UCSD-AML1 (cell line): Measurements from ENCODE around the gene TDRD3.
A peak's percentile ranks its signal among the peaks of the same experiment; 100 is the strongest.
"Not testable (repeated sequence)": the region's sequence is repeated elsewhere in the genome, so short reads cannot be mapped to it uniquely, and the experiment has no call there.

Source experiments
- DNase-seq: peaks from one replicate; lab custom pipeline; 2025; ENCODE audit not compliant: unreplicated experiment; lab: John Stamatoyannopoulos, UW

The TDRD3 gene

DNA sequence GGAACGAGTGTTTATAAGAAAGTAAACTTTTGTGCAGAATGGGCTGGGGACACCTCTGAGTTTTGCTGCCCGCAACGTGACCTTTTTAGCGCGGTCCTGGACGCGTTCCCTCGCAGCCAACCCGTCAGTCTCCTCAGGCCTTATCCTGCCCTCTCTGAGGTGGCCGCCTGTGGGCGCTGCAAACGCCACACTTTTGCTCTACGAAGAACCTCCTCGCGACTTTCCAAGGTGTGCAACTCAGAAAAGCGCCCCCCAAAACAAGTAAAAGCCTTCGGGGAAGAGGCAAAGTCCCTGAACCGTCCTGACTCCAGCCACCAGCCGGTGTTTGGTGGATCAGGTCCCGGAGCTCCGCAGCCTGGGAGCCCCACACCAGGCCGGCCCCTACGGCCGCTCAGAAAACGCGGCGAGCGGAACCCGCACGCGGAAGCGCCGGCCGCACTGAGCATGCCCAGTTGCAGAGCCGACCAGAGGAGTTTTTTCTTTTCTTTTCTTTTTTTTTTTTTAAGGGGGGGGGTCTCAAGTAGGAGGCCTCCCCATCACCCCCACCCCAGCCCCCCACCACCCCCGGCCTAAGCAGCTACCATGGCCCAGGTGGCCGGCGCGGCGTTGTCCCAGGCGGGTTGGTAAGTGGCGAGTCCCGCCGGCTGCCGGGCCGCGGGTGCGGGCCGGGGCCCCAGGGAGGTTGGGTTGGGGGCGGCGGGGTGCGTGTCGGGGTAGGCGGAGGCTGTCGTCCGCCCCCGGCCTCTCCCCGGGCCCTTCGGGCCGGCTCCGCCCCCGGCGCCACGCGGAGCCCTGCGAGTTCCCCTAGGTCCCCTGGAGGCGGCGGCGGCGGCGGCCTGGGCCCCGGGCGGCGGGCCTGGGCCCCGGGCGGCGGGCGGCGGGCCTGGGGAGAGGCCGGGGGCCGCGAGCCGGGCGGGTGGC, at the start of gene TDRD3:
Gene TDRD3 (plus strand): TSS at position 438 of the 921 bp plus-strand sequence. CDS start 145 bp downstream, at position 583.
- DNase-seq: peak; percentile 92

- no peak for DNase-seq
These were observed 49.3 kb upstream of the TDRD3 start for GRCh38 chr13:60347690-60348089.

DNA sequence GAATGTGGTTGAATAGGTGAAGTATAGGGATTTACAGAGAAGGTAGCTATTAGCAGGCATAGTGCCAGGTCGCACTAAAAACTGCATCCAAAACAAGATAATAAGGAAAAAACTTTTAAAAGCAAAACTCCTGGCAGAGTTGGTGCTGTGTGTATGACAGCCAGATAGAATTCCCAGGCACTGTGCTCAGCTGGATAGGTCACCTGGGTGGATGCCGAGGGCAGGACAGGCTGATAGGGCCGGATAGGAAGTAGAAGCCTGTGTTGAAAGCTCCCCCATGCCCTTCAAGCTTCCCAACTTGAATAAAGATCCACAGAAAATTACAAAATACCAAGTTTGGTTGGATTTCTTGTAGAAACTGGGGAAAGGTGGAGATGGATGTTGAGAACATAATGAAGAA, 48.9 kb upstream of the TDRD3 start:
- no peak for DNase-seq

- DNase-seq: peak; percentile 4
These were observed 45.7 kb upstream of the TDRD3 start for GRCh38 chr13:60351326-60351725.

DNA sequence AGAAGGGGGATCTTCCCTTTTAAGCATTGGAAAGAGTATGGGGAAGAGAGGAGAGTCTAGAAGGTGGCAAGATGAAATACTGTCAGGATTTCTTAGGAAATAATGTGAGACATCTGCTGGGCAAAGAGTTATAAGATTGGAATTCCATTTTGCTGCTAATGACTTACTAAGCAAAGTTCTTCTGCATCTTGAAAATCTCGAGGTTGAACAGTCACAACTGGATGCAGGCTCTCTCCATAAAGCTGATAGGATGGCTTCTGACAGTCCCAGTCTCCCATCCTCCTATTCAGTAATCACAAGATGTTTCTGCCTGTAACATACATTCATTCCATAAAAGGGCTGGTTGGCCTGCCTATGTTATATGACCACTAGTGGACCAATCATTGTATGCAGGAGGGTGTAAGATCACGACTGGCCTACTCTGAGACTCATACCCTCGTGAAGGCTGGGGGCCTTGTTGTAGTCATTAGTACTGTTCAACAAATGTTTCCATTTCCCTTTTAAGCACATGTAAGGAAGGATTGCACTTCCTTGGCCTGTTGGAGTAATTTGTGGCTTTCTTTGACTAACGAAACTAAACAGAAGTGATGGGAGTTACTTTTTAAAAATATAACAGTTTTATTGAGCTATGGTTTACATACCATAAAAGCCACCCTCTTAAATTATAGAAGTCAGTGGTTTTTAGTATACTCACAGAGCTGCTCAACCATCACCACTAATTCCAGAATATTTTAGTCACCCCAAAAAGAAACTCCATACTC, 45.0 kb upstream of the TDRD3 start:
- no peak for DNase-seq

DNA sequence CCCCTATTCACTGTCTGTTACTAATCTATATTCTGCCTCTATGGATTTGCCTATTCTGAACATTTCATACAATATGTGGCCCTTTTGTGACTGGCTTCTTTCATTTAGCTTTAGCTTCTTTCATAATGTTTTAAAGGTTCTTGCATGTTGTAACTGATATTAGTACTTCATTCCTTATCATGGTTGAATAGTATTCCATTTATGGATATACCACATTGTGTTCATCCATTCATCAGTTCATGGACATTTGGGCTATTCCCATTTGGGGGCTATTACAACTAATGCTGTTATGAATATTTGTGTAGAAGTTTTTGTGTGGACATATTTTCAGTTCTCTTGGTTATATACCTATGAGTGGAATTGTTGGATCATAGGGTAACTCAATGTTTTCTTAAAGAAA, 44.4 kb upstream of the TDRD3 start:
- no peak for DNase-seq

GRCh38 chr13:60355056-60355455, 42.0 kb upstream of the TDRD3 start:
- no peak for DNase-seq

GRCh38 chr13:60356970-60357369, 40.0 kb upstream of the TDRD3 start:
- no peak for DNase-seq

DNA sequence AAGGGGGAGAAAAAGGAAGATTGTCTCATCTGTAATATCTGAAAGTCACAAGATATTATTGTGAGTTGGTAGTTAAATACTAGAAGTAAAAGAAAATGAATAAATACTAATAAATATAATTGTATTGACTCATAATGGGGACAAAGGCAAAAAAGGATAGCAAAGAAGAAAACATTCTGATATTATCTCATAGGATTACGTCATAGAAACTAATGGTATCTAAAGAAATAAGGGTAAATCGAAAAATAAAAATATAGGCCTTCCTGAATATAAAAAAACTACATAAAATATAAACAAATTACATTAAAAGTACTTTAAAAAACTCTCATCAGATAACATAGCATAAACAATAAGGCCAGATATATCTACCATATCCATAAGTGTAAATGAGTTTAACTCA, 38.6 kb upstream of the TDRD3 start:
- no peak for DNase-seq

DNA sequence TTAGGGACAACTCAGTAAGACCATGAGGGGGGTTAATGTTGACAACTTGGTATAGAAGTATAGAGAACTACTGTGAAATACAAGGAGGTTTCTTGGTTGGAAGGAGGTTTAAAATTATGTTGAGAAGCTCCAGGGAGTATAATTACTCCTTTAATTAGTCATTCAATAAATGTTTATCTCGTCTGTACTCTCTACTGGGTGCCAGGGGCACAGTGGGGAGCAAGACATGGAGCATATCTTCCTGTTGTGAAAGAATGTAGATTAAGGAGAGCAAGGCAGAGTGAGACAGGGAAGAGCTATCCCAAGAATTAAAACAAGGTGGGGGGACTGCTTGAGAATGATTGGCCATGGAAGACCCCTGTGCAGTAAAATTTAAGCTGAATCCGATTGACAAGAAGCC, 33.7 kb upstream of the TDRD3 start:
- DNase-seq: no peak

DNA sequence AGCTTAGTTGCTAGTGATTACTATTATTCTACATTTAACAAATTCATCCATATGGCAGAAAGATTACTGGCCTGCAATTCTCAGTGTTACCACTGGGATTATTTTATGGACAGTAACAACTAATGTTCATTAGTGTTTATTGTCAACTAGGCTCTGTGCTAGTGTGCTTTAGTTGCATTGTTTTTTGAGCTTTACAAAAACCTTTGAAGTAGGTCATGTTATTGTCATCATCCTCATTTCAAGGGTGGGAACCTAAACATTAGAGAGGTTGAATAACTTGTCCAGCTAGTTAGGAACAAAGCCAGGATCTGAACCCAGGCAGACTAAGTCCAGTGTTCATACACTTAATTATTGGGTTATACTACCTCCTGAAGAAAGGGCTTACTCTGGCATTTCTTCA, 27.8 kb upstream of the TDRD3 start:
- no peak for DNase-seq

- peak; percentile 6 for DNase-seq
These were observed 26.7 kb upstream of the TDRD3 start for GRCh38 chr13:60370343-60370742.

DNA sequence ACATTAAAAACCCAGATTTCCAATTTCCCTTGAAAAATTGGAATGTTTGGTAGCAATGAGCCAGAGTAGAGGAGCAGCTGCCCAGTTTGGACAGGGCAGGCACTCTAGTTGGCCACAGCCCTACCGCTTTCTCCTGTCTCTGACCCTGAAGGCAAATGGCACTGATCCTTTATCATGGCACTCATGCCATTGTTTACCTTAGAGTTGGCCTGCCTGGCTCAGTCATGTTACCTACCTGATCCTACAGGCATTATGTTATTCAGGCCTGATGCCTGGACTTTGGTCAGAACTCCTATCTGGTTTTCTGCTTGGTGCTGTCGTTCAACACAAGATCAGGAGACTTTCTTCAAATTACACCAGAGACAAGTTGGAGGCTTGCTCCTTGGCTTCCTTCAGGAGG, 24.9 kb upstream of the TDRD3 start:
- DNase-seq: no peak

GRCh38 chr13:60379282-60379681, 17.7 kb upstream of the TDRD3 start:
- not testable (repeated sequence) for DNase-seq

- DNase-seq: no peak
These were observed 17.0 kb upstream of the TDRD3 start for GRCh38 chr13:60379837-60380565.

DNA sequence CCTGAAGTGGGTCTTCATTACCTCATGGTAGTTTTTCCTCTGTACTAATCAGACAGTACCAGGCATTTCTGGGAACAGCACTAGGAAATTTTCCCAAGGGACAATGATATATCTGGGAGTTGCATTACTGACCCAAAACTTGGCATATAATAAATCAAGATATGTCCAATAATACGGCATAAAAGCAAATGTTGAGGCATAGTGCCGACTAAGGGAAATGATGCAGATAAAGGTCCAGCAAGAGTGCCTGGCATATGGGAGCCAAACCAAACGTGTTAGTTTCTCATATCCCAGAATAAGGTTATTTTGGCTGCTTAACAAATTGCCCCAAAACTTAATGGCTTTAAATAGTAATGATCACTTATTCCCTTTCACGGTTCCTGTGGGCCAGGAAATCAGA, 12.1 kb upstream of the TDRD3 start:
- DNase-seq: no peak

DNA sequence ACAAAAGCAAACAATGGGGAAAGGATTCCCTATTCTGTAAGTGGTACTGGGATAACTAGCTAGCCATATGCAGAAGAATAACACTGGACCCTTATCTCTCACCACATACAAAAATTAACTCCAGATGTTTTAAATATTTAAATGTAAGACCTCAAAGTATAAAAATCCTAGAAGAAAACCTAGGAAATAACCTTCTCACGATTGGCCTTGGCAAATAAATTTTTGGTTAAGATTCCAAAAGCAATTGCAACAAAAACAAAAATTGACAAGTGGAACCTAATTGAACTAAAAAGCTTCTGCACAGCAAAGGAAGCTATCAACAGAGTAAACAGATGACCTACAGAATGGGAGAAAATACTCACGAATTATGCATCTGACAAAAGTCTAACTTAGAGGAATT, 10.8 kb upstream of the TDRD3 start:
- no peak for DNase-seq

GRCh38 chr13:60392131-60392530, 4.9 kb upstream of the TDRD3 start:
- DNase-seq: no peak

GRCh38 chr13:60395971-60396782, 843 bp upstream of the TDRD3 start:
- peak; percentile 95 for DNase-seq

GRCh38 chr13:60397704-60398378, 821 bp downstream of the TDRD3 start:
- peak; percentile 81 for DNase-seq
